Activated CD8-positive, alpha-beta memory T cell treated with anti-CD3 and anti-CD28 coated beads for 24 hours (primary cell): ENCODE data around the gene STAT5A.
"Not testable (repeated sequence)": the region's sequence is repeated elsewhere in the genome, so short reads cannot be mapped to it uniquely, and the experiment has no call there.

ENCODE experiments used
- DNase-seq: peaks from one replicate; pipeline ENCODE4 v3.0.0-alpha.2; 2020

STAT5A gene

GRCh38 chr17:42309986-42310786, 21.9 kb downstream of the STAT5A start:
- DNase-seq, result no peak

DNA sequence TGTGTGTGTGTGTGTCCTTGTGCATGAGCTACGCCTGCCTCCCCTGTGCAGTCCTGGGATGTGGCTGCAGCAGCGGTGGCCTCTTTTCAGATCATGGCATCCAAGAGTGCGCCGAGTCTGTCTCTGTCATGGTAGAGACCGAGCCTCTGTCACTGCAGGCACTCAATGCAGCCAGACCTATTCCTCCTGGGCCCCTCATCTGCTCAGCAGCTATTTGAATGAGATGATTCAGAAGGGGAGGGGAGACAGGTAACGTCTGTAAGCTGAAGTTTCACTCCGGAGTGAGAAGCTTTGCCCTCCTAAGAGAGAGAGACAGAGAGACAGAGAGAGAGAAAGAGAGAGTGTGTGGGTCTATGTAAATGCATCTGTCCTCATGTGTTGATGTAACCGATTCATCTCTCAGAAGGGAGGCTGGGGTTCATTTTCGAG, 22.5 kb downstream of the STAT5A start:
- no peak for DNase-seq

- no peak for DNase-seq
Observed at GRCh38 chr17:42311240-42312034, 23.1 kb downstream of the STAT5A start.

- no peak for DNase-seq
Observed at GRCh38 chr17:42312035-42312284, 23.7 kb downstream of the STAT5A start.

- DNase-seq, result peak; percentile 91
Observed at GRCh38 chr17:42312285-42313130, 24.2 kb downstream of the STAT5A start.

- DNase-seq, result no peak
Observed at GRCh38 chr17:42313389-42313772, 25.1 kb downstream of the STAT5A start.

- DNase-seq, result peak; percentile 73
Observed at GRCh38 chr17:42313773-42314566, 25.7 kb downstream of the STAT5A start.

DNA sequence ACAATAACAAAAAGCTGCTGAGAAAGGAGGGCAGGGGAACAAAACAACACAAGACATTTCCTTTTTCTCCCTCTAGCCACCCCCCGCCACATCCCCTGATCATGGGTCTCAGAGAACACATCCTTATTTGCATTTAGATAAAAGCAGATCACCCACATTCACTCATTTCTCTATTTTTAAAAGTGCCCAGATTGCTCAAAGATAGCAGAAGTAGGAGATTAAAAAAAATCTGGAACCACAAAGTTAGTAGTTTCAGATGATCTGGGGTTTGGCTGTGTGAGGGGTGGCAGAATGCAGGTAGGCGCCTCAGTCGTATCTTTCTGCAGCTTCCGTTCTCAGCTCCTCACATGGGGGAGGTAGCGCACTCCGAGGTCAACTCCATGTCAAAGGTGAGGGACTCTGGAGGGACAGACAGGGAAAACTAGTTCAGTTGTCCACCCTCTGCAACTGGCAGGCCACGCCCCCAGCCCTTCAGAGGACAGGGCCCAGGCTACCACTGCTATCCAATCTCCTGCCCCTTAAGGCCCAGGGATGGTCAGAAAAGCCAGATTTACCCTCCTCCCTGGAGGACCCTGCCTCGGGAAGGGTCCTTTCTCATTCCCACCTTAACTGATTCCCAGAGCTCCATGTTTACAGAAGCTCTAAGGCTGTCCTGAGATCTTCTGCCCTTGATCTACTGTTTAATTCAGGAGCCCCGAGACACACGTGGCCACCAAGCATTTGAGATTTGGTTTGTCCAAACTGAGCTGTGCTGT, 27.3 kb downstream of the STAT5A start:
- DNase-seq, result no peak

DNA sequence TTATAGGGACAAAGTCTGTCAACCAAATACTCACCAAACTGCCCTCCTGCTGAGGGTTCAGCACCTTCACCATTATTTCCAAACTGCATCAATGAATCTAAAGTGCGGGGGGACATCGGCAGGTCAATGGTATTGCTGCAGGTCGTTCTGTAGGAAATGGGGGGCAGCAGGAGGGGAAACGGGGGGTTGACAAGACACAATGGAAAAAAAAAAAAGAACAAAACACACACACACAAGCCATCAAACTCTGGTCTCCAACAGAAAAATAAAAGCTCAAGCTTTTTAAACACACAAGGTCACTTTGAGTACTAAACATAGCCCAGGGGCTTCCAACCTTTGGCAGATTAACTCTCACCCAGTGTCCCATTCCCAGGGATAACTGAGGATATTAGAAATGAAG, 28.5 kb downstream of the STAT5A start:
- no peak for DNase-seq

DNA sequence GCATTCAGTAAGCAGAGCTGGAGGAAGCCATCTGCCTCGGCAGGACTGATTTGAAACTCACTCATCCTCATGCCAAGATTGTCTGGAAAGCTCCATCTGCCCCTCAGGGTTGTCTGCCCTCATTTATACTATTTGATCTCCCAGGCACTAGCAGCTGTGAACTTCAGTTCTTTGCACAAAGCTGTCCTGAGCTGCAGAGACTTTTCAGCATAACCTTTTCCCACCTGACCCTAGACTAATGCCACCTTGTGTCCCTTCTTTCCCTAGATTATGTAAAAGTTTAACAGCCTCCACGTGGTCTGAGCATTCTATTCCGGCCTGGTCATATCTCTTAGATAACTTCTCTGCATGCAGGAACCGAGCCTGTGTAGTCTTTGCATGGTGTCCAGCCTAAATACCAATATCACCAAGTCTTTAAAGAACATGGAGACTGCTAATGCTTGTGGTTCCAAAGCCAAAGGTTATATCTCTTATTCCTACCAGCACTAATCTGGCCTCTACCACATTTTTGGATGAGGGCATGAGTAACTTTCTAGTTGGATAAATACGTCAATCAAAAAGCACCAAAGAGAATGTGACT, 29.1 kb downstream of the STAT5A start:
- no peak for DNase-seq

- not testable (repeated sequence) for DNase-seq
Observed at GRCh38 chr17:42317967-42318366, 29.7 kb downstream of the STAT5A start.

DNA sequence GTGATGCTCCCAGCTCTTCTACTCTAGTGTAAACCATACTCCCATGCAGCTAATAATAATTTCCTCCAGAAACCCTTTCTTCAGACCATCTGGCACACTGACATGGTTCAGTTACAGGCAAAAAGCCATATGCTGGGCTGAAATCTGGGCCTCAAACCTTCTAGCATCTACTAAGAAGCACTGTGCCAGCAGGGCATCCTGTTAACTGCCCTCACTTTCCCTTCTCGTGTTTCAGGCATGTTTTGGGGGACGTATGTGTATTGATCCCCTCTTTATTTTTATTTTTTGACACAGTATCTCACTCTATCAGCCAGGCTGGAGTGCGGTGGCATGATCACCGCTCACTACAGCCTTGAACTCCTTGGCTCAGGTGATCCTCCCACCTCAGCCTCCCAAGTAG, 33.3 kb downstream of the STAT5A start:
- DNase-seq, result no peak

- DNase-seq, result peak; percentile 97
Observed at GRCh38 chr17:42322382-42323267, 34.3 kb downstream of the STAT5A start.

DNA sequence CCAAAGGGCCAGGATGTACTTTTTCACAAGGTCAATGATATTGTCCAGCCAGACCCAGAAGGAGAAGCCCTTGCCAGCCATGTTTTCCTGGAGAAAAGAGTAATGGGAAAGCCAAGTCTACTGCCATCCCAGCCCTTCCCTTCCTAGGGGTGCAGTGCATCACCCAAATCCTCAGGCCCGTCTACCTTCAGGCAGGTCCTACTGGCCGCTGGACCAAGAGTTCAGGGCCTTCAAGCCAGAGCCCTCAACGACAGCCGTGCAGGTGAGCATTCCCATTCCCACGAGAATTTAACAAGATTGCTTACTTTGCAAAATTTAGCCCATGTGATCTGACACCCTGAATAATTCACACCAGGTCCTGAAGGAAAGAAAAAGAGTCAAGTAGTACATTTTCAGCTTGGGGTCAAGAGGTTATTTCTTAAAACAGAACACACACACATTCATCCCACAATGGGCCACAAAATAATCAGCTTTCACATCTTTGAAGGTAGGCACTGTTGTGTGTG, 35.0 kb downstream of the STAT5A start:
- no peak for DNase-seq

DNA sequence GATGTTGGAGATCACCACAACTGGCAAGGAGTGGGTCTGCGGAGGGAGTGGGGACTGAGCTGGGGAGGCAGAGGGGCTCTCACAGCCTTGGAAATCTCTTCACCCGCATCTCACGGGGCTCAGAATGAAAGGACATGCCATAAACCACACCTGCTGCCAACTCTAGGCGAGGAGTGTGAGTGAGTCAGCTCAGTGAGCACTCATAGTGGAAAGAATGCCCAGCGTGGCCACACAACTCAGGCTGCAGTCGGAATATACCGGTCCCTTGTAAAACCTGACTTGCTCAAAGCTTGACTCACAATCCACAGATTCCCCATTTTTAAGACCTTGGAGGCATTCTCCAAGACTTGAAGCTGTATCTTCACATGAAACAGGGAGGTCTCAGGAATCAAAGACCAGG, 36.7 kb downstream of the STAT5A start:
- DNase-seq, result no peak

DNA sequence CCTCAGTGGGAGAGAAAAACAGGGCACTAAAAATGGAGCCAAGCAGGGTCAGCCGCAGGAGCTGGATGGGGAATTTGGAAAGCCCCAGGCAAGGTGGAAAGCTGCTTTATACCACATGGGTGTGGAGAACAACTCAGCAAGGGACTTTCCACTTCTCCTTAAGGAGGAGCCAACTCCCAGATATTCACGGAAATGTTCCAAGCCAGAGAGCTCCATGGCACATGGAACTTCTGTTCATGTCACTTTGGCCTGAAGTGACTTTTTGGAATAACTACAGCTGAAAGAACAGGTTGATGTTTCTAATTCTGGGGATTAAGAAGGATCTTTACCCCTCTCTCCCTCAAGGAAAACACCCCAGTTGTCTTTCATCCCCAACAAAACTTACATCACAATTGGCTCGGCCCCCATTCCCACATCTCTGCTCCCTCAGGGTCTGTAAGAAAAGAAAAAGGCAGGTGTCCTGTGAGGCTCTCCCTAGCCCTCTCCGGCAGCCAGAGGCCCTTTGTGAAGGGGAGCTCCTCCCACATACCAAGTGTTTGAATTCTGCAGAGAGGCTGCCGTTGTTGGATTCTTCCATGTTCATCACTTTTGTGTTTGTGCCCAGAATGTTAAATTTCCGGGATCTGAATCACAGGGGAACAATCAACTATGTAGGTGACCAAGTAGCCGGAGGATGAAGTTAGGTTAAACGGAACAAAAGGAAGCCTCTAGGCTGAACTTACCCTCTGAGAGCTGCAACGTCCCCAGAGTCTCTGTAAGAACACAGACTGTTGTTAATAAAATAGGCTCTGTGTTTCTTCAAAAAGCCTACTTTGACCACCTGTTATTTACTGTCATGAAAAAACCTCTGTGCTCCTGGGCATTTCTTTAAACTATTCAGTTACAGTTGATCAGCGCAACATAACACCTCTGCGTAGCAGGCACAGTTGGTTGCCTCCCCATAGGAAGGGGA, 41.0 kb downstream of the STAT5A start:
- DNase-seq, result no peak

- no peak for DNase-seq
Observed at GRCh38 chr17:42333053-42333452, 44.8 kb downstream of the STAT5A start.

- no peak for DNase-seq
Observed at GRCh38 chr17:42334677-42335076, 46.4 kb downstream of the STAT5A start.

GRCh38 chr17:42337442-42337841, 49.1 kb downstream of the STAT5A start:
- peak; percentile 79 for DNase-seq
